Measurements from ENCODE around the gene WNT8B.

WNT8B gene

DNA sequence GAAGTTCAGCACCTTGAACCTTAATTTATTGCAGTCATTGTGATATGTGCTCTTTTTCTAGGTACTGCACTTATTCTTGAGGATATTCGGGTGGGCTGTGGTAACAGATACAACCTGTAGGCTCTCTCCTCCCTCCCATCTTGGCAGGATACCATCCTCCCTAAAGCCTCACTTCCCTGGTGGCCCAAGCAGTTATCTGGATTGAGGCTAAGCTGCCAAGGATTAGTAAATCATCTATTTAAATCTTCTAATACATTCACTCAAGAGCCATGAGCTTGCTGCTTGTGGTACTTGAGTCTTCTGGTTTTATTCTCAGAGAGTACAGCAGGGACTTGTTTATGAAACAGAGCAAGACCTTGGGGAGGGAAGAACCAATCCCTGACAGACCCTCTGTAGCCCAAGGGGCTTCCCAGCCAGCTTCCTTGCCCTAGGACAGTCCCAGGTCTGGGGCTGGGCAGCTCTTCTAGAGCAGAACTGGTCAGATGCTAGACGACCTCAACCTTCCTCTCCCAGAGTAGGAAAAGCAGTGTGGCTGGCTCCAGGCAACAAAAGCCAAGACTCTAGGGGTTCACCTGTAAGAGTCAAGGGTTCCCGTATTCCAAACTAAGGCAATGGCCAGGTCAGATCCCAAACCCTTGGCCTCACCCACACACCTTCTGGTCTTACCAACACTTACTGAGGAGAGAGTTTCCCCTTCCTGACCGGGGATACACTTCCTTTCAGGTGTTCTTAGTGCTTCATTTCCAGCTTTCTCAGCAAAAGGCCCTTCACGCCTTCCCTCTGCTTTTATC lies 21.3 kb downstream of the WNT8B start:
- no peak for DNase-seq

DNA sequence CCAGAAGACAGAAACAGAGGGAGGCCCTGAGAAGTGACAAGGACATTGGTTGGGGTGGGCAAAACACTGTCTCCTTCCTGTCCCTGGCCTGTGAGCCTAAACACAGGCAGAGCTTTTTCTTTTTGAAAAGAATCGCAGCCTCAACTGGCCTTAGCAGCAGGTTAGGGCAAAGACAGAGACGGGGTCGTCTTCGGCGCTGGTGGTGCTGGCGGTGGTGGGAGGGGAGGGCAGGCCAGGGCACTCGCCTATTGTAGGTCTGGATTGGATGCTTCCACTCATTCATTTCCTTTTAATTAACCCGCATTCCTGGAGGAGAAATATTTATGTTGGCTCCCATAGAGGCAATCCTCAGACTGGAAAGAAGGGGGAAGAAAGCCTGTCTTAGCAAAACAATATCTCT lies 22.6 kb downstream of the WNT8B start:
- no peak for DNase-seq

DNA sequence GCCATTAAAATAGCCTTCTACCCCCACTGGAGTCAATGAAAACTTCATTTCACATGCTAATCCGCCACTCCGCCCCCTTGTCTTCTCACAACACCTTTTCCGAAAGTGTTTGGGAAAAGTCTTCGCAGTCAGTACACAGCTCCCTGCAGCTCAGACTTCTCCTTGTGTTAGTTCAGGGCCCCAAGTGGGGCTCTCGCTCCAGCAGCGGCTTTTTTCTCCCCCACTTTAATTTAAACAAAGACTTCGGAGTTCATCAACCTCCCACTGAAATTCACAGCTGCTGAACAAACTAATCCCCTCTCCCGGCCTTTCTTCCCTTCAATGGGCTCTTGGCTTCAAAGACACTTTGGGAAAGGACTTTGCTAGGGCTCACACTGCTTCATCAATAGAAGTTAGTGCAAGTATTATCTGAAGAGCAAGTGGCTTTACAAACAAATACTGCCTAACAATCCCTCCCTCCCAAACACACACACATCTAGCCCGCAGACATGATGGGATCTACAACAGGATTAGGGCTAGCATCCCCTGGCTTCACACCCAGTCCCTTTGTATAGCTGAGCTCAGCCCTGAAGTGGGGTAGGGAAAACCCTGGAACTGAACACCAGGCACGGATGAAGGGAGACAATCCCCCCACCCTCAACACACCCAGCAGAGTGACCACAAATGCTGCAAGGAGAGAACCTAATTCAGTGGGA lies 23.1 kb downstream of the WNT8B start:
- DNase-seq, result no peak

DNA sequence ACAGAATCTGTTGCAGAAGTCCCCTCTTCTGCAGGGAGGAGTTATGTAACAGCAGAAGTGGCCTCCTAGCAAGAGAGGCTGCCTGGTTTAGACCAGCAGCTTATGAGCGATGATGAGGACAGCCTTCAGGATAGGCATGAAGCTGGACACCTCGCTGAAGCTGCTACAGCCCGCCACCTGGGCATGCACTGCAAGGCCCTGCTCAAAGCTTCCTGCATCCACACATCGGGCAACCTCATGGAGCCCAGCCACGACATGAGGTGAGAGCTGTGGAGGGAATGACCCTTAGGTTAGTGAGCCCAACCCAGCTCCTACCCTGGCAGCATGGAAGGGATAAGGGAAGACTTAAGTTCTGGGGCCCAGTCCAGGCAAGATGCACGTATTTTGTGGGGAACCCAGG lies 24.7 kb downstream of the WNT8B start:
- DNase-seq, result no peak

DNA sequence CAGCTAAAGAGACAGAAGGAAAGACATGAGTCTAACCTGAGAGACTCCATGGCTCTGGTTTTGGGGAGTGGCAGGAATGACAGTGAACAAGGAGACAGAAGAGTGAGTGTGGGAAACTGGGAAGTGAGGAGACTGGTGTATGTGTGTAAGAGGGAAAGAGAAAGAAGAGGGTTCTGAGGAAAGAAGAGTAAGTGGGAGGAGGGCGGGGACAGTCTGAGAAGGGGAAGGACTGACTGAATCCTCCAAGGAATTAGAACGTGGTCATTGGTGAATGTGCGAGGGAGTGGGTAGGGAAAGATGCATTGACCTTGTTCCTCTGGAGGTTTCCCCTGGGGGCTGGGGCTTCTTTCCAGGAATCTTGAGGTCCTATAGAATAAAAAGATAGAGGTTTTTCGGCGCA lies 26.6 kb downstream of the WNT8B start:
- no peak for DNase-seq

DNA sequence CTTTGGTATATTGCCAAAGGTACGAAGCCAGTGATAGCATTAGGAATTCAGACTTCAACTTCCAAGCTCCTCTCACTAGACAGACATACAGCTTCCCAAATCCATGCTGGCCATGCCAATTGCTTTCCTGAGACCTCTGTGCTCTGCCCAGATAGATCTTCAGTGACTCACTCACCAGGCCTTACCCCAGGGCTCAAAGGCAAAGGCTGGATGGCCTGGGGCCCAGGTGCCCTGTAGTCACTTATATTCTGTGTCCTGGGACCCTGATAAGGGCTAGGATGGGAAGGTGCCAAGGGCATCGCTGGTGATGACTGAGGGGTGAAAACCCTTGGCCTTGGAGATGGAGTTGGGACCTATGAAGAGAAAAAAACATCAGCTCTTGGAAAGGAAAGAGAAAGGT lies 27.7 kb downstream of the WNT8B start:
- DNase-seq, result no peak

DNA sequence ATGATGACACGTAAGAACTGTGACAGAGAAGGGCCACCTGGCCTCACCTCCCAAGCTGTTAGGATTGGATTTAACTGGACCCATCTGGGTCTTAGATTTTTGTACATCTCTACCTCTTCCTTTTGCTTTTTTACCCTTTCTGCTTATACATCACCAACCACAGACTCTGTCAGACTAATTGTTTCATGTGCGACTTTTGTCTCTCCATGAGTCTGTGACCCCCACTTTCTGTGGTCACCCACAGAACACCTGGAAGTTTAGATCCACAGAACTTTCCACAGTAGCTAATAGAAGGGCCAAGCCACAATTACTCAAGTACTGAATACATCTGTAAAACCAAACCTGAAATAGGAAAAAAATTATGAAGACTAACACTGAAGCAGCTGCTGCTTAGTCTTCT lies 33.8 kb downstream of the WNT8B start:
- no peak for DNase-seq

DNA sequence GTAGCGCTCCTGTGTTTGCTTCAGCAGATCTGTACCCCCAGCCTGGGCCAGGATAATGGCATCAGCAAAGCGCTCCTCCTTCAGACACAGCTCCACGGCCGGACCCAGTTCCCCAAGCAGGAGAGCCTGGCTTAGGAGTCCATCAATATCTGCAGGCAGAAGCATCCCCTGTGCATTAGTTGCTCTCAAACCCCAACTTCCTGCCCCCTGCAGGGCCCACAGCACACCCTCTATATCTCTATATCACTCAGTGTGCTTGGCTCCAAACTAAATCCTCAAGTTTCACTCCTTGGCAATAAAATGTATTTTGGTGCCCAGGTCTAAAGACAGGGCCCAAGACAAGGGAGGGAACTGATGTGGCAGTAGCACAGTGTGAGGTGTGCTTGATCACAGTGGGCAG lies 35.2 kb downstream of the WNT8B start:
- no peak for DNase-seq

DNA sequence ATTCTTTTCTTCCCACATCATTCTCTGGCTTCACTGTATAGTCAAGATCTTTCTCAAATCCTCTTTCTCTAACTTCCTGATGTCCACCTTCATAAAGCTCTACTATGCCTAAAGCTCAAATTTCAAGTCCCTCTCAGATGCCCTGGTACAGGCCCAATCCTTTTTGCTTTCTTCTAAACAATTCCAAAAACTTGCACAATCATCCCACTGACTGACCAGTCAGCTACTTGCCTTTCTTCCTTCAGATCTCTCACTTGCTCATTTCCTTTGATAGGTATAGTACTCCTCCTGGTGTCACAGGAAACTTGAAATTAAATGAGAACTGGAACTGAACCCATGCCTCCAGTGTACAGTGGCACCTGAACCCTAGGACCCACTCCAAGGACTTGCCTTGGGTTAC lies 38.6 kb downstream of the WNT8B start:
- DNase-seq, result no peak

DNA sequence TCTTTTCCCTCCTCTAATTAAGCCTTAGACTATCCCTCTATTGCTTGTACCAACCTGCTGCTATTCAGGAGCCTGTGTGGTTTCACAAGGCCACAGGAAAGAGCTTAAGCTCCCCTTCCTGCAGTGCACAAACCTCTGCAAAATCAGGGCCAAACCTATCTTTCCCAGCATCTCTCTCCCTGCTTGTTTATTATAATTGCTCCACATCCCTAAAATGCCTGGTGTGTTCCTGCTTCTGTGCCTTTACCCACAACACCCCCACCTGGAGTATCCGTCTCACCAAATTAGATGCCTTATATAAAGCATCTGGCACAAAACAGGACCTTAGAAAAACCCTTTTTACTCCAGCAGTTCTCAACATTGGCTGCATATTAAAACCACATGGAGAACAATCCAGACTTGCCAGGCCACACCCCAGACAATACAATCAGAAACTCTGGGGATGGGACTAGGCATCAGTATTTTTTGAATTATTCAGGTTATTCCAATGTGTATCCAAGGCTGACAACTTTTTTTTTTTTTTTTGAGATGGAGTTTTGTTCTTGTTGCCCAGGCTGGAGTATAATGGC lies 40.2 kb downstream of the WNT8B start:
- DNase-seq, result no peak

DNA sequence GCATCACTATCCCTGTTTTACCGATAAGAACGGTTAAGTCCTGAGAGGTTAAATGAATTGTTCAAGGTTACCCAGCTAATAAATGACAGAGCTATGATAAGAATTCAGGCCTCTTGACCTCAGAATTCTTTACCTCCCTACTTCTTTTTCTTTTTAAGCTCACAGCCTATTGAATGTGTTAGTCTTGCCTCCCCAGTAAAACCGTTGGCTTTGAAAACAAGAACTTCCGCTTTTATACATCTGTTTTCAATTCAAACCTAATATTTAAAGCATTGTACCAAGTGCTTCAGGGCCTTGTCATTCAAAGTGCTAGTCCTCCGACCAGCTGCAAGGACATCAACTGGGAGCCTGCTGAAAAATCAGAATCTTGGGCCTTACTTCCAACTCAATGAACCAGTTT lies 41.3 kb downstream of the WNT8B start:
- DNase-seq, result no peak

DNA sequence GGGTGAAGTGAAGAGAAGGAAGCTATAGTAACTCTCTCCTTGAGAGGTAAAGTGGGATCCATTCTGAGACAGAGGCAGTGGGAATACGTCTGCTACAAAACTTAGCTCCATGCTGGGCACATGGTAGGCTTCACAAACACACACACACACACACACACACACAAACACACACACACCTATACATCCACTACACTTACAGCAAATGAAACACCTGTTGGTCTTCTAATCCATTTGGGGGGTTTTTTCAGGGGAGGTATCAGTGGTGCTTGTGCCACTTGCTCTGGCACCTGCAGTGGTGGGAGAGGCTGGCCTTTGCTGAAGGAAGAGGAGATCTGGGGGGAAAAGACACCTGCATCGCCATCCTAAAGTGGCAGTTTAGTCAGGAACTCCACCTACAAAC lies 42.4 kb downstream of the WNT8B start:
- no peak for DNase-seq

DNA sequence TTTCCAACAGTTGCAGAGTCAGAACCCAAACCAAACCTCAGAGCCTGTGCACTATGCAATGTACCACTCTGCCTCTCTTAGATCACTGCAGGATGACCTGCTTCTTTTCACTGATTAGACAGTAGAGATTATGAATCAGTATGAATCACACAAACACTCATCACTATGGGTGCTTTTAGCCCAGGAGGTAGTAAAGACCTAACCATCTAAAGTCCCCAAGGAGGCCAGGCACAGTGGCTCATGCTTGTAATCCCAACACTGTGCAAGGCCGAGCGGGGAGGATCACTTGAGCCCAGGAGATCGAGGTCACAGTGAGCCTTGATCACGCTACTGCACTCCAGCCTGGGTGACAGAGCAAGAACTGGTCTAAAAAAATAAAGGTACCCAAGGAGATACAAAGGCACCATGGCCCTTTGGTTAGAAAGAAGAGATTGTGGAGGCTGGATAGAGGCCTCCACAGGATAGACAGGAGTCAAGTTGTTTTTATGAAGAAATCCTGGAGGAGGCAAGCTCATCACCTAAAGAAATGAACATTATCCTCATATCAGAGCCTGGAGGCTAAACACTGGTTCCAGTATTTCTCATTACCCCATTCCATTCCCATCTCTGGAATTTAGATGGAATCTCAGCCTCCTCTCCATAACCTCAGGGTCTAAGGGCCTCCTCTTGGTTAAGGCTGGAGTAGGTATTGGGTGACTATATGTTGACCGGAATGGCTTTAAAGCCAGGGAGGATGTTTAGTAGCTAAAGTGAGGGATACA lies 44.0 kb downstream of the WNT8B start:
- no peak for DNase-seq

DNA sequence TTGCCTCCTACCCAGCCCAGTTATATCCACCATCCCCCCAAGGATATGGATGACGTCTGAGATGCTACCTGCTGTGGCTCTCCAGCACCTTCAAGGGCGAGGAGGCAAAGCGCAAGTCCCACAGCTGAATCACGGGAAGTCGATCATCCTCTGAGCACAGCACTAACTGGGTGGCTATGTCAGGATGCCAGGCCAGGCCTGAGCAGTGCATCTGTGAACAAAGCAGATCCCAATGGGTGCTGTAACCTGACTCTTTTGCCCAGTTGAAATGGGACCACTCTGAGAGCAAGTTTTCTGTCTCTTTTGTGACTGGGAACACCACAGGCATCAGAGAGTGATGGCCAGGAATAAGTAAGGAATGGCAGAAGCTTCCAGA lies 44.5 kb downstream of the WNT8B start:
- DNase-seq, result no peak

DNA sequence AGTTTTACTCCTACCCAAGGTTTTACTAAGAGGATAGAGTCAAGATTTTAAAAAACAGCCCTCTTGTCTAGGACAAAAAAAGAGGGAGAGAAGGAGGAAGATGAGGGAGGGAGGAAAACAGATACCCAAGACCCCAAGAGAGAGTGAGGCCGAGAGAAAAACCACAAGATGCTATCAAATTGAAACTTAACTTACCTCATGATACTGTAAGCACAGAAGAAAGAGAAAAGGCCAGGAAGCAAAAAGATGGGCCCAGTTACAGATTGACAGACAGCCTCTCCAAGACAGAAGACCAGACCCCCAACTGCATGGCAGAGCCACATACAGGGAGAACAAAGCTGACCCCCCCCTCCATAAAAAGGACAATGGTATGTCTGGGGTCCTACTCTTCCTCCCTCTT lies 45.5 kb downstream of the WNT8B start:
- DNase-seq, result no peak

DNA sequence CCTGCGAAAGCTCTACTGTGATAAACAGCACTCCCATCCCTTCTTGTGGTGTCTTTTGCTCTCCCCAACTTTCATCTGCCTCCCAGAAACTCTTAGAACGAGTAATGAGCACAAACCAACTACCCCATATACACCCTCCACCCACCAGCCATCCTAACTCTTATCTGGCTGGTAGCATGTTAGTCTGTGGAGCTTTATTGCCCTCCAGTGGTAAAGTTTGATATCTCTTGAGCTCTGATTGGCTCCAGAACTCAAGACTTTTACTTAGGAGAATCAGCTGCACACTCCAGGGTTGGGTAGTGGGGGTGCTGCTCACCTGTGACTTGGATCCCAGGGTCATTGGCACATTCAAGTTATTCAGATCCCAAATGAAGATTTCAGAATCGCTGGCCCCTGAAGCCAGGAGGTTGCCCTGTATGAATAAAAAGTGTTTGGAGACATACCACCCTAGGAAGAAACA lies 45.9 kb downstream of the WNT8B start:
- no peak for DNase-seq

DNA sequence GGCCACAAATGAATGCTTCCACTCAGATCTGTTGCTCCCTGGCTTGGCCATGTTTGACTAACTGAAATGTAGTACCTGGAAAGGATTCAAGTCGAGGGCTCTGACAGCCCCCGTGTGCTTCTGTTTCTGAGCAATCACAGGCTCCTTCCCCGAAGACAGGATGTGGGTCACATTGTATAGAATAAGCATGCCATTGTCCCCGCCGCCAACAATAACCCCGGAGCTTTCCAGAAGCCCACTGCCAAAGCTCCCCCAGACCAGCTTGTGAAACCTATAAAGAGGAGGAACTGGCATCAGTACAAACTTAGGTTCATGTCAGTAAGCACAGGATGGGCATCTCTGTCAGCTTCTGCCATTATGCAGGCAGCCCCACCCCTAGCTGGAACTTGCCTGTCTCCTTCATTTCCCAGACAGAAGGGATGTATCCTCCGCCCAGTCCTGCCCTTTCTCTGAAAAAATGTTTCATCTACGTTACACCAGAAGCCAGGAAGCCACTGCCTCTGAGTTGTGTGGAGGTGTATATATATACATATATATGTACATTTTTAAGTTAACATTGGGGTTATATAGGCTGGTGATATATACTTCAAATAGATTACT lies 46.5 kb downstream of the WNT8B start:
- no peak for DNase-seq

DNA sequence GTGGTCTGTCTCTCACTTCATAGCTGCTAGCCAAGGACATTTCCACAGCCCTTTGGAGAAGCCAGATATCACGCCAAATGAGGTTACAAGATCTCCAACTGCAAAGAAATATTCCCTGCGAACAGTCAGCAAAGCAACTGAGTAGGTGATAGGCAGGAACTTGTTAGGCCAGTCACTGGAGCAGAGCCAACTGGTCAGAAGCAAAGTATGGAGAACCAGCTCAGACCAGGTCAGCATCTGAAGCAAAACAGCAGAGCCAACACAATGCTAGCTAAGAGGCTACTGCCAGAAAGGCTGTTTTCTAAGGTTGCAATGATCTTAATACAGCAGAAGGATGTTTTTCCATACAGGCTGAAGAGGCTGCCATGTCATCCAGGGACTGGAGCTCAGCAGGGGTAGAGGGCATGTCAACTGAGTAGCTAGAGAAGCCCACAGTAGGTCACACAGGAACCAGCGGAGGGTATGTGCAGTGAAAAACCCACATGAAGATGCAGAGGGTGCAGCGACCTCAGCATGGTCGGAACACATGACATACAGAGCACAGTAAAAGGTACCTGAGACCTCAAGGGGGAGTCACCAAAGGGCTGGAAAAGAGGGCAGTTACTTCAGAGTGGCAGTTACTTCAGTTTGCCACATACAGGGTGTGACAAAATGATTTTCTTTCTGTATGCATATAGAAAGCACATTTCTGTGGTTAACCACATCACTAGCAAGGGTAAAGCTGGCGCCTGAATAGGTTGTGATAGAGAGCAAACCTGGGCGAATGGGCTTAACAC lies 47.9 kb downstream of the WNT8B start:
- DNase-seq, result no peak

DNA sequence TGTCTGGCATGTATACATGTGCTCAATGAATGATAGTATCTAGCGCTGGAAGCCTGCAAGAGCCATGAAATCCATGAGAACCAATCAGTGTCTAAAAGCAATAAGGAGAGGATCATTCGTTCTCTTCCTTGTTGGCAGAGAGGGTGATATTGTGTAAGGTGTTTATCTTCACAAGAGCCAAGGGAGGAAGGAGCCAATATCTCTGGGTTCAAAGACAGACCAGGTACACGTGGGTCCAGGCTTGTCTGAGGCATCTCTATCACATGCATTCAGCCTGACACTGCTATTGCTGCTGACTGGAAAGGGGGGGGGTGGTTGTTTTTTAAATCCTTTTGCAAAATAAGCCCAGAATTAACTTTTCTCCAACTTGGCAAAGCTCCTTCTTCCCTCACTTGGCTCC lies 52.8 kb downstream of the WNT8B start:
- no peak for DNase-seq

DNA sequence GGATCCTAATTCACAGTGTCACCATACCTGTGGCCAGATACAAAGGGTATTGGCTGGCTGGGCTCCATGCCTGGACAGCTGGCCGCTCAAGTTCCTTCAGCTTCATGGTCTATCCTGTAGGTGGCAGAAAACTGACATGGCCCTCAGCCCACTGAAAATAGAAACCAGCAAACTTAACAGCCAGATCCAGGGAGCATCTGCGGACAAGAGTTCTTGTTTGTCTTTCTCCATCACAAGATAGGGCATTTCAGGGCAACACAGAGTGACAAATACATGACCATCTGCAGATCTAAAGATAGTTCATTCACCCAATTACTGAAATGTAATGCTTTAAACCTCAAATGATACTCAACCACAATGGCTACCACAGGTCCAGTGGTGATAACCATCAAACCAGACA lies 54.0 kb downstream of the WNT8B start:
- DNase-seq, result no peak

DNA sequence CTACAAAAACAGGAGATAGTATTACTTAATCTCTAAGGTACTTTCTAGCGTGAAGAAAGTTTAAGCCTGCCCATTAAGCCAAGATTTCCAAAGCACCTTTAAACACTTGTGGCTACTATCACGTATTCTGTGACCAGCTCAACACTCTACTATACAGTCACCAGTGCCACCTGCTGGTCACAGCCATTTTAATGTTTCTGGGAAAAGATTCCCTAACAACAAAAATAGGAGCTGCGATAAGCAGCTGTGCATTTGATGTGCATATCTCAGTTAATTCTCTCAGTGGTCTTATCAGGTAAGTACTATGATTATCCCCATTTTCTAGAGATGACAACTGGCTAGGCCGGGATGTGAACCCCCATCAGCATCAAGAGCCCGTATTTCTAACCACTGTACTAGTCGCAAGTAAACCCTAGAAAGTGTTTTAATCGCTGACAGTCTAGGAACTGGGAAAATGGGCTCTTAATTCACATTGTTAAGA lies 56.0 kb downstream of the WNT8B start:
- DNase-seq, result peak; percentile 71

All from right forelimb (tissue), 1 donor.